Smooth muscle cell (in vitro differentiated cells): ENCODE measurements around the gene BTBD17. TPM values are rescaled to one million over a fixed set of nuclear protein-coding genes. Genes with fewer than 3 reads are reported as not detected.

Experiments used
- DNase-seq: peaks from one replicate; lab custom pipeline; 2025; ENCODE audit not compliant: unreplicated experiment; lab: John Stamatoyannopoulos, UW
- H2AFZ ChIP-seq: fragments of 200-600 bp; sonication (generic); 2 replicates; pipeline ENCODE4 v1.6.0; 2016; ENCODE audit warnings: antibody characterized with exemption, low read depth, mild to moderate bottlenecking
- H3F3A ChIP-seq: fragments of 200-600 bp; sonication (generic); 2 replicates; pipeline ENCODE4 v1.6.0; 2017; ENCODE audit warnings: antibody characterized with exemption, low read depth
- H3K27ac ChIP-seq: fragments of 200-600 bp; sonication (generic); 2 replicates; pipeline ENCODE4 v1.5.1; 2016; ENCODE audit warnings: low read depth, mild to moderate bottlenecking
- H3K27me3 ChIP-seq: fragments of 200-600 bp; sonication (generic); 2 replicates; pipeline ENCODE4 v1.6.1; 2016; ENCODE audit warnings: low read depth, mild to moderate bottlenecking
- H3K36me3 ChIP-seq: fragments of 200-600 bp; sonication (generic); 2 replicates; pipeline ENCODE4 v1.5.1; 2016; ENCODE audit warnings: low read depth
- H3K4me1 ChIP-seq: fragments of 200-600 bp; sonication (generic); 2 replicates; pipeline ENCODE4 v1.5.1; 2016; ENCODE audit warnings: low read depth
- H3K4me2 ChIP-seq: fragments of 200-600 bp; sonication (generic); 2 replicates; pipeline ENCODE4 v1.6.0; 2016; ENCODE audit warnings: mild to moderate bottlenecking
- H3K4me3 ChIP-seq: fragments of 200-600 bp; sonication (generic); 2 replicates; pipeline ENCODE4 v1.5.1; 2016; ENCODE audit warnings: mild to moderate bottlenecking
- H3K79me2 ChIP-seq: fragments of 200-600 bp; sonication (generic); 2 replicates; pipeline ENCODE4 v1.6.0; 2016; ENCODE audit warnings: low read depth, mild to moderate bottlenecking
- H3K9ac ChIP-seq: fragments of 200-600 bp; sonication (generic); 2 replicates; pipeline ENCODE4 v1.6.0; 2016; ENCODE audit warnings: low read depth
- H3K9me3 ChIP-seq: fragments of 200-600 bp; sonication (generic); replicated peaks from 2 replicates; pipeline ENCODE4 v1.5.1; 2016; ENCODE audit warnings: low read depth
- H4K20me1 ChIP-seq: fragments of 200-600 bp; sonication (generic); 2 replicates; pipeline ENCODE4 v1.6.0; 2016; ENCODE audit warnings: low read depth
- WGBS: methylation state at CpG from one replicate; pipeline ENCODE4 v1.1.7; 2016; ENCODE audit warnings: low lambda C conversion rate; 5-methylcytosine and 5-hydroxymethylcytosine counted together
- polyA plus RNA-seq: library from polyadenylated mRNA; unstranded; fragments of >200 nt; fragmentation: Nextera tagmentation; extraction: Ambion mirVana; gene quantifications from 2 replicates; pipeline ENCODE4 v1.2.1, GENCODE V29; 2016
- total RNA-seq: library from RNA; depleted of rRNA; stranded (reverse); fragments of >200 nt; gene quantifications from 2 replicates; pipeline ENCODE4 v1.2.3, GENCODE V29; 2014
- TF ChIP-seq, protein P1 (sequence below): fragments of 200-600 bp; sonication (generic); IDR thresholded peaks from 2 replicates; pipeline ENCODE4 v1.5.1; 2017; ENCODE audit warnings: borderline replicate concordance, mild to moderate bottlenecking, antibody characterized with exemption; ENCODE audit not compliant: insufficient read depth, poor library complexity, severe bottlenecking

BTBD17 gene
- total and polyA plus RNA-seq, 2 experiments from 2014 or later = not detected

DNA sequence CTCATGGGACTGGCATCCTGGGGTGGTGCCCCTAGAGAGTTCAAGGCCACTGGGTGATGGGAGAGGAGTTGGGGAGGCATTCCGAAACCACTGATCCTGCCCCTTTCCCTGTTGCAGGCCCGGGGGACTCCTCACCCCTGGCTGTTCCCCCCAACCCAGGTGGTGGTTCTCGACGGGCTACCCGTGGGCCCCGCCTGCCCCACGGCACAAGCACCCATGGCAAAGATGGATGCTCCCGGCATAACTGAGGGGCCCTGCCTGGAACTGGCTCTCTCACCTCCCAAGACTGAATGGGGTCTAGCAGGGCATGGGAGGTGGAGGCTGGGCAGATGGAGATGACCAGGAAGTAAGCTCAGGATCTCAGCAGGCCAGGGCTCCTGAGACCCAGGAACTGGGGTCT is 6.6 kb downstream of the BTBD17 start:
- Histone ChIP-seq H3K27me3 (peaks cover 95% of the 10 kb centered on the region), H3K79me2 (no peaks in the 10 kb centered on the region), H3K4me2 (no peak overlapping the region), H3K36me3 (no peaks in the 10 kb centered on the region), H2AFZ (no peak overlapping the region), H3K4me1 (no peaks in the 10 kb centered on the region), H3K9me3 (no peaks in the 10 kb centered on the region), H3K27ac (no peak overlapping the region), H3K4me3 (no peak overlapping the region), H3K9ac (no peak overlapping the region), H4K20me1 (no peaks in the 10 kb centered on the region), H3F3A (no peaks in the 10 kb centered on the region)
- WGBS = 84% methylated on average over 8 of the region's 8 CpGs
- TF ChIP-seq, protein P1, sequence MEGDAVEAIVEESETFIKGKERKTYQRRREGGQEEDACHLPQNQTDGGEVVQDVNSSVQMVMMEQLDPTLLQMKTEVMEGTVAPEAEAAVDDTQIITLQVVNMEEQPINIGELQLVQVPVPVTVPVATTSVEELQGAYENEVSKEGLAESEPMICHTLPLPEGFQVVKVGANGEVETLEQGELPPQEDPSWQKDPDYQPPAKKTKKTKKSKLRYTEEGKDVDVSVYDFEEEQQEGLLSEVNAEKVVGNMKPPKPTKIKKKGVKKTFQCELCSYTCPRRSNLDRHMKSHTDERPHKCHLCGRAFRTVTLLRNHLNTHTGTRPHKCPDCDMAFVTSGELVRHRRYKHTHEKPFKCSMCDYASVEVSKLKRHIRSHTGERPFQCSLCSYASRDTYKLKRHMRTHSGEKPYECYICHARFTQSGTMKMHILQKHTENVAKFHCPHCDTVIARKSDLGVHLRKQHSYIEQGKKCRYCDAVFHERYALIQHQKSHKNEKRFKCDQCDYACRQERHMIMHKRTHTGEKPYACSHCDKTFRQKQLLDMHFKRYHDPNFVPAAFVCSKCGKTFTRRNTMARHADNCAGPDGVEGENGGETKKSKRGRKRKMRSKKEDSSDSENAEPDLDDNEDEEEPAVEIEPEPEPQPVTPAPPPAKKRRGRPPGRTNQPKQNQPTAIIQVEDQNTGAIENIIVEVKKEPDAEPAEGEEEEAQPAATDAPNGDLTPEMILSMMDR = no peak
- DNase-seq = no peak

DNA sequence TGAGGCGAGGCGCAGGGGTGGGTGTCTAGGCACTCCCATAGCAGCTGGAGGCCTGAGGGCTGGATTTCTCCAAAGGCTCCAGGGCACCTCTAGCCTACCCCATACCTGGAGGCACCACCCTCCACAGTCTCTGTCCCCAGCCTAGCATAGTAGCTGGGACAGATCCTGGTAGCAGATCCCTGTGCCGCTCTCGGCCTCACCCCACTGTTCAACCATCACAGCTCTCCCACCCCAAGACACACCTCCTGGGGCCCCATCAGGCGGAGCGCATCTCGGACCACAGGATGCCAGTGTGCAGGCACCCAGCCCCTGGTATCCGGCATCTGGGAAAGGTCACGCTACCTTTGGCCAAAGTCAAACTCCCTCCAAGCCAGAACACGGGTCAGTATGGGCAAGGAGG is 7.1 kb downstream of the BTBD17 start:
- TF ChIP-seq, protein P1 = no peak
- Histone ChIP-seq H3K9ac (no peak overlapping the region), H3K4me3 (no peak overlapping the region), H2AFZ (no peak overlapping the region), H3K36me3 (no peaks in the 10 kb centered on the region), H3K27ac (no peak overlapping the region), H3K27me3 (peaks cover 94% of the 10 kb centered on the region), H3K9me3 (no peaks in the 10 kb centered on the region), H3K4me1 (no peaks in the 10 kb centered on the region), H4K20me1 (no peaks in the 10 kb centered on the region), H3K4me2 (no peak overlapping the region), H3K79me2 (no peaks in the 10 kb centered on the region), H3F3A (no peaks in the 10 kb centered on the region)
- DNase-seq = no peak
- WGBS = 85% methylated on average over 10 of the region's 10 CpGs

DNA sequence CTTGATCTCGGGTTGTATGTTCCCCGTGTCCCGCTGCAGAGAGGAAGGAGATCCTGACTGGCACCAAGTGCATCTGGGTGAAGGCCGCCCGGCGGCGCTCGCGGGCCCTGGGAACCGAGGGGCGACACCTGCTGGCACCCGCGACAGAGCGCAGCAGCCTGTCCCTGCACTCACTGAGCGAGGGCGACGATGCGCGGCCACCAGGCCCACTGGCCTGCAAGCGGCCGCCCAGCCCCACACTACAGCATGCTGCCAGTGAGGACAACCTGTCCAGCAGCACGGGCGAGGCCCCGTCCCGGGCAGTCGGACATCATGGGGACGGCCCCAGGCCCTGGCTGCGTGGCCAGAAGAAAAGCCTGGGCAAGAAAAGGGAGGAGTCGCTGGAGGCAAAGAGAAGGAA is 7.5 kb downstream of the BTBD17 start:
- TF ChIP-seq, protein P1 = peak; percentile 43
- Histone ChIP-seq H4K20me1 (no peaks in the 10 kb centered on the region), H3K9ac (no peak overlapping the region), H3K79me2 (no peaks in the 10 kb centered on the region), H3K4me1 (no peaks in the 10 kb centered on the region), H3K27ac (no peak overlapping the region), H2AFZ (no peak overlapping the region), H3K27me3 (peaks cover 95% of the 10 kb centered on the region), H3K4me3 (no peak overlapping the region), H3F3A (no peaks in the 10 kb centered on the region), H3K36me3 (no peaks in the 10 kb centered on the region), H3K4me2 (no peak overlapping the region), H3K9me3 (no peaks in the 10 kb centered on the region)
- DNase-seq = no peak
- WGBS = 11% methylated on average over 28 of the region's 29 CpGs

DNA sequence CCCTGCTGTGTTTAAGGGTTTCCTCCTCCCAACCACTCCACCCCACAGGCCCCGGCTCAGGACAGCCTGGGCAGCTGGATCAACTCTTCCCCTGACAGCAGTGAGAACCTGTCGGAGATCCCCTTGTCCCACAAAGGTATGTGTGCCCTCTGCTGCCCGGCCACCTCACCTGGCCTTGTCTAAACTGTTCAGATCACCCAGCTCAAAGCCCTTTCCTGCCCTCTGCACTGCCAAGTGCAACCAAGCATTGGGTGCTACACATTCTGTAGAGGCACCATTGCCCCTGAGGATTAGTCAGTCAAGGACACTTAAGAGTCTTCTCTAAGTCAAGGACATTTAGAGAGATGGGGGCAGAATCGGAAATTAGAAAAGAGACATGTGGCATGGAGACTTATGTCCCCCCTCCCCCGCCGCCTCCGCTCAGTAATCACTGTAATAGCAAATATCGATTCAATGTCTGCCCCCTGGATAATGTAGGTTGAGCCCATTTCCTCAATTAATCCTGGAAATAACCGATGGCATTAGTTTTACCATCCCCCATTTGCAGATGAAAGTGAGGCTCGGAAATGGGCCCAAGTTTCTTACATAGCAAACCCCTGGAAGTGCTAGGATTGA is 8.1 kb downstream of the BTBD17 start:
- Histone ChIP-seq H3K9me3 (no peaks in the 10 kb centered on the region), H3K36me3 (no peaks in the 10 kb centered on the region), H3K27me3 (peaks cover 96% of the 10 kb centered on the region), H2AFZ (no peak overlapping the region), H3K4me2 (no peak overlapping the region), H3K4me1 (no peaks in the 10 kb centered on the region), H3K27ac (no peak overlapping the region), H3K79me2 (no peaks in the 10 kb centered on the region), H3K4me3 (no peak overlapping the region), H4K20me1 (no peaks in the 10 kb centered on the region), H3K9ac (no peak overlapping the region), H3F3A (no peaks in the 10 kb centered on the region)
- DNase-seq = no peak
- WGBS = 84% methylated on average over 10 of the region's 10 CpGs
- TF ChIP-seq, protein P1 = no peak
